CD4-positive, alpha-beta T cell treated with Interleukin-6 for 4 hours (primary cell): ENCODE measurements around the gene MYNN.

Experiments used
- DNase-seq: peaks from one replicate; pipeline ENCODE4 v3.0.0-alpha.2; 2020; ENCODE audit warnings: mixed read lengths

Gene MYNN

DNA sequence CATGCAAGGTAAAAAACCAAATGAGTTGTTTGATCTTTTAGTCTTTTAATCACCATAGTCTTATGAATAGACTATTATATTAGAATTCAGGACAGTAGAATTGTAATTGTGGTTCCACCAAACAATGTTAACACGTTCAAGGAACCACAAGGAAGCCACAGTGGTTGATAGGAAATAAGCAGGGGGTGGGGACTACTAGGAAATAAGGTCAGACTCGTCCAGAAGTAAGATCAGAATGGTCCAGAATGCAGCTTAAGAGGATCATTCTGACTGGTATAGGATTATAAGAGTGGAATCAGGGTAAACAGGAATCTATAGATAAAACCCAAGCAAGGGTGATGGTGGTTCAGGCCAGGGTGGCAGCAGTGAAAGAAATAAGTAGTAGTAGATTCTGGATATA is 7.5 kb downstream of the MYNN start:
- DNase-seq, result no peak

GRCh38 chr3:169781209-169781855 is 8.1 kb downstream of the MYNN start:
- no peak for DNase-seq

- DNase-seq, result no peak
Observed at GRCh38 chr3:169787120-169787519, 13.9 kb downstream of the MYNN start.

- DNase-seq, result no peak
Observed at GRCh38 chr3:169787791-169788190, 14.6 kb downstream of the MYNN start.

GRCh38 chr3:169790219-169790618 is 17.0 kb downstream of the MYNN start:
- no peak for DNase-seq

- DNase-seq, result no peak
Observed at GRCh38 chr3:169790687-169791429, 17.7 kb downstream of the MYNN start.

DNA sequence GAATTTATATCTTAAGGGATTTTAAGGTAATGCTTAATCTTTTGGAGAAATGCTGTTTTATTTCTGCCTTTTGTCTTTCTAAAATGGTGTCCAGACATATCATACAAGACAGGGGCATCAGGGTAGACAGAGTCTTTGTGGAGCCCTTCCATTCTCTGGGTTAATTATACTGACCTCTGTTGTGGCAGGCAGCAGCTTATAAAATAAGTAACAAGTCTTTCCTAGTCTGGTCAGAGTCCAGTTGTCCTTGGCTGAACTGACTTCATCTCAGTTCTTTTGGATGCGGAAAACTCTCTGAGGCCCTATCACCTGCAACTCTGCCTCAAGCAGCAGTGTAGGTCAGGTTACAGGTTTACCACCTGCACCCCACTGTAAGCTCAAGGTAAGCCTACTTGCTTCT is 19.2 kb downstream of the MYNN start:
- DNase-seq, result no peak

GRCh38 chr3:169804681-169805080 is 31.5 kb downstream of the MYNN start:
- no peak for DNase-seq

DNA sequence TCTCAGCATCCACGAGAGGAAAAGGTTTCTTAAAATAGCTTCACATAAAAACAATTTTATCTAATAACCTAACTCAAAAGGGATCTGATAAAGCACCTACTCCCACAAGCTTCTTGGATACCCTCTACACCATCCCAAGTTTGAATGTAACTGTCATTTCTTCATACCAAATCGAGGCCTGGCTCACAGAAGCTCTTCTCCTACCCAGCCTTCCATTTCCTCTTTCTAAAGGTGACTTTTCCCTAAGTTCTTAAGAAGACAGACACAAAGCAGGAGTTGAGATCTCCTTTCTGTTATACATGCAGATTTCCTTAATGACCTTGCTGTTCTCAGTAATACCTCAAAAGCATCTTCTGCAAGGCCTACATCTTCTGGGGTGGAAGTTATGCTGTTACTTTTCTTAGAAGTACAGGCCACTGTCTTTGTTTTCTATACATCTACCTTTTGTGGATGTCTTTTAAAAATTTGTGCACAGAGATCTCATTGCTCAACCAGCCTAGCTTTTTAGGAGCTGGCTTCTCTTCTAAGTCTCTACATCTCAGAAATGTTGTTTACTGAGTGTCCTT is 36.1 kb downstream of the MYNN start:
- no peak for DNase-seq

- peak; percentile 17 for DNase-seq
Observed at GRCh38 chr3:169811631-169812331, 38.6 kb downstream of the MYNN start.

DNA sequence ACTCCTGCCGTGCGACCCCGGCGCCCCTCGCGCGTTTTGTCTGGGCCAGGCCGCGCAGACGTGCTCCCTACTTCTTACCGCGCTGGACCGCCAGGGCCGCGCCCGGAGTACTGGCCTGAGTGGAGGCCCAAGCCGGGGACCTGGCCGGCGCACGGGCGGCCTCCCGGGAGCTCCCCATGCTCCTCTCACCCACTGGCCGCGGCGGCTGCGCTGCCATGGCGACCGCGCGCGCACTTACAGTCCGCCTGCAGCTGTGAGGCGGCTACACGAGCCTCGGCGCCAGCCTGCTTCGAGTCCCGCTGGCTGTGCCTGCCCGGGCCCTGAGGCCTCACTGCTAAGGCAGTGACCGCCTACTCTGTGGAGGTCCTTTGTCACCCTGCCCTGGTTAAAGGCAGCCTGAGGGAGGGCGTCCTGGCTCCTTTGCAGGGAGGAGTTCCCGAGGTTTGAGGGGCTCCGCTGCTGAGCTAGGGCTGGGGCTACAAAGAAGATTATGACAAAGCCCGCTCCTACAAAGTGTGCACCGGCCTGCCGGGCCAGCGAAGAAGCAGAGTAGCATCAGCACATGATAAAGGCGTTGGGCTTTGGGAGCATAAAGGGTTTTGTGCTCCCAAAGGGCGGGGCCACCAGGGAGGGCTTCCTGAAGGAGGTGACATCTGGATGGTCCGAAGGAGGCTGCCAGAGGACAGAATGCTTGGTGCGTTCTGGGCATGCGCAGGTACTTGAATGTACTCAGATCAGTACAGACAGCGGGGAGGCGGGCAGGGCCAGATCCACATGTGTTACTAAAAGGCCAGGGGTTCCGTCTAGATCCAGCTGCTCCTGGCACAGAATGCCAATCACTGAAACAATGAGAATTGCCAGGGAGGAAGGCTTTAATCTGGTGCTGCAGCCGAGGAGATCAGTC is 39.4 kb downstream of the MYNN start, which contains the start of the genes LRRC34 and LRRIQ4:
Gene LRRC34, minus strand, starts transcription at position 573 of the 904 bp plus-strand sequence. Its CDS starts 356 bp downstream, at position 217.
Gene LRRIQ4, plus strand, starts transcription at position 539 of the 904 bp plus-strand sequence. CDS start 9,052 bp downstream, outside the sequence.
- DNase-seq, result peak; percentile 78

GRCh38 chr3:169813278-169813677 is 40.1 kb downstream of the MYNN start:
- no peak for DNase-seq

- peak; percentile 75 for DNase-seq
Observed at GRCh38 chr3:169813757-169814517, 40.7 kb downstream of the MYNN start.

DNA sequence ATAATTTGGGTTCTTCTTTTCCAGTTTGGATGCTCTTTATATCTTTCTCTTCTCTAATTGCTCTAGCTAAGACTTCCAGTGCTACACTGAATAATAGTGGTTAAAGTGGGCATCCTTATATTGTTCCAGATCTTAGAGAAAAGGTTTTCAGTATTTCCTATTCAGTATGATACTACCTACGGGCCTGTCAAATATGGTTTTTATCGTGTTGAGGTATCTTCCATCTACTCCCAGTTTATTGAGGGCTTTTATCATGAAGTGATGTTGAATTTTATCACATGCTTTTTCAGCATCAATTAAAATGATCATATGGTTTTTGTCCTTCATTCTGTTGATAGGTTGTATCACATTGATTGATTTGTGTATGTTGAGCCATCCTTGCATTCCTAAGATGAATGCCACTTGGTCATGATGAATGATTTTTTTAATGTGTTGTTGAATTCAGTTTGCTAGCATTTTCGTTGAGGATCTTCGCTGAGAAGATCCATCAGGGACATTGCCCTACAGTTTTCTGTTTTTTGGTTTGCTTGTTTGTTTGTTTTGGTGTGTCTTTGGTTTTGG is 42.5 kb downstream of the MYNN start:
- no peak for DNase-seq

GRCh38 chr3:169818316-169818715 is 45.1 kb downstream of the MYNN start:
- no peak for DNase-seq

- no peak for DNase-seq
Observed at GRCh38 chr3:169822091-169822490, 48.9 kb downstream of the MYNN start.

GRCh38 chr3:169822540-169822939 is 49.3 kb downstream of the MYNN start:
- DNase-seq, result no peak

DNA sequence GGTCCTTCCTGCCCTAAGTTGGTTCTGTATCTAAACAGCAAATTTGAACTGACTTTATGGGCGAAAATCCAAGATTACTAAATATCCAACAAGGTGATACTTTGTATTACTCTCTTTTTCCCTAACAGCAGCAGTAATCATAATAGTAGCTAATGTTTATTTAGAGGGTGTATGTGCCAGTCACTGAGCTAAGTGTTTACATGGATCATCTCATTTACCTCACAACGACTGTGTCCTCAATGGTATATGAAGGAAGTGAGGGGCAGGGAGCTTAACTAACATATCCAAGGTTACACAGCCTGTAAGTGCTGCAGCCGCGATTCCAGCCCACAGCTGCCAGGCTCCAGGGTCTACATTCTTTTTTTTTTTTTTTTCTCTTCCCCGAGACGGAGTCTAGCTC is 49.8 kb downstream of the MYNN start:
- no peak for DNase-seq

- DNase-seq, result no peak
Observed at GRCh38 chr3:169825316-169825715, 52.1 kb downstream of the MYNN start.

DNA sequence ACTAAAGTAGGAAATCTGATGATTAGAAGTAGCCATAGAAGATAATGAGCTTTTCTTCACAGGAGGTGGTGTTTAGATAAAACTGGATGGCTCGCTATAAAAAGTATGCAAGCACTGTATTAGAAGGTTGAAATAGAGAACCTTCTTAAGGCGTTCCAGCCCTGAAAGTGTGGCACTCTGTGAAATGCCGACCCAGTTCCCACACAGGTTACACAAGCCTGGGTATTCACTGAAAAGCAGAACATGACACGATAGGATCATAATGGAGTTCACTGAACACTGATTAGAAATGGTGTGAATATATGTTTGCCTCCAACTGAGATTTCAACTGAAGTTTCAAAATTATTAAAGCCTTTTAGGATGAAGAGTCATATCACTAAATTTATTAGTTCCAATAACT is 54.5 kb downstream of the MYNN start:
- no peak for DNase-seq

GRCh38 chr3:169835533-169835932 is 62.3 kb downstream of the MYNN start:
- no peak for DNase-seq
